A673 (cell line): ENCODE measurements around the gene ICOS.

Source experiments
- EZH2 ChIP-seq: fragments of 200-600 bp; sonication (generic); IDR thresholded peaks from 2 replicates; pipeline ENCODE4 v1.6.1; 2017; ENCODE audit warnings: borderline replicate concordance, low read depth, mild to moderate bottlenecking, mixed read lengths, antibody characterized with exemption, low read length; ENCODE audit not compliant: poor library complexity, severe bottlenecking
- TF ChIP-seq, protein P1 (sequence below): fragments of 300-800, 200-600 bp; sonication (generic); conservative IDR thresholded peaks from 2 replicates; pipeline ENCODE4 v1.5.1; 2017; ENCODE audit warnings: low read depth, mild to moderate bottlenecking, antibody characterized with exemption, low read length, moderate library complexity, mixed read lengths

DNA sequence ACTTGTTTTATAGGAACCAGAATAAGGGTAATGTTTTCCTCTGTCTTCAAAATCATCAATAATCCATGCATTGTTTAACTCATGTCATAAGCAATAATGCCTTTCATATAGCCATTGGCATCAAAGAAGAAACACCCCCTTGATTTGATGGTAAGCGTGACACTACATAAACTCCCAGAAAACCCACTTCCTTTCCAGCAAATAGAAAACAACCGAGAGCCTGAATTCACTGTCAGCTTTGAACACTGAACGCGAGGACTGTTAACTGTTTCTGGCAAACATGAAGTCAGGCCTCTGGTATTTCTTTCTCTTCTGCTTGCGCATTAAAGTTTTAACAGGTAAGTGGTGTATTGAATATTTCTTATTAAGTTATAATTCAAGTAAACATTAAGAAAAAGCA, at the start of gene ICOS:
- TF ChIP-seq, protein P1, sequence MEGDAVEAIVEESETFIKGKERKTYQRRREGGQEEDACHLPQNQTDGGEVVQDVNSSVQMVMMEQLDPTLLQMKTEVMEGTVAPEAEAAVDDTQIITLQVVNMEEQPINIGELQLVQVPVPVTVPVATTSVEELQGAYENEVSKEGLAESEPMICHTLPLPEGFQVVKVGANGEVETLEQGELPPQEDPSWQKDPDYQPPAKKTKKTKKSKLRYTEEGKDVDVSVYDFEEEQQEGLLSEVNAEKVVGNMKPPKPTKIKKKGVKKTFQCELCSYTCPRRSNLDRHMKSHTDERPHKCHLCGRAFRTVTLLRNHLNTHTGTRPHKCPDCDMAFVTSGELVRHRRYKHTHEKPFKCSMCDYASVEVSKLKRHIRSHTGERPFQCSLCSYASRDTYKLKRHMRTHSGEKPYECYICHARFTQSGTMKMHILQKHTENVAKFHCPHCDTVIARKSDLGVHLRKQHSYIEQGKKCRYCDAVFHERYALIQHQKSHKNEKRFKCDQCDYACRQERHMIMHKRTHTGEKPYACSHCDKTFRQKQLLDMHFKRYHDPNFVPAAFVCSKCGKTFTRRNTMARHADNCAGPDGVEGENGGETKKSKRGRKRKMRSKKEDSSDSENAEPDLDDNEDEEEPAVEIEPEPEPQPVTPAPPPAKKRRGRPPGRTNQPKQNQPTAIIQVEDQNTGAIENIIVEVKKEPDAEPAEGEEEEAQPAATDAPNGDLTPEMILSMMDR, result no peak
- no peak for TF ChIP-seq EZH2
